GM19193 (cell line): ENCODE results near the gene MTCL1.

Experiments used
- POLR2A ChIP-seq: IDR thresholded peaks from 4 replicates; pipeline ENCODE4 v1.6.1; 2011; ENCODE audit not compliant: insufficient read depth, insufficient read length; ENCODE audit errors: extremely low read depth

The MTCL1 gene

DNA sequence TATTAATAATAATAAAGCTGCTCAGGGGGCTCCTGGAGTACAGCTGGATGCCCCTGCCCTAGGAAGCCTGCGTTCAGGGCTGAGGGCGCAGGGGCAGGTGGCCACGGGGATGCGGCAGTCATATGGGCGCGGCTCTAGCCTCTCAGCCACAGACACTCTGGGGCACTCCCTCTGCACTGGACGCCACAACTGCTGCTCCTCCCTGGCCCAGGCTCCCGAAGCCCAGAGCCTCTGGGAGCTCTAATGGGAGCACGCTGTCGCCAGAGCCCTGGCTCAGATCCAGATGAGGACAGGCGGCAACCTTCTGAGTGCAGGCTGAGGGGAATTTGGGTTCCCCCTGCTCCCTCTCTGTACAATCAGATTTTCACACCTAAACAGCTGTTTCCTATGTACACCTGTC lies 93.6 kb downstream of the MTCL1 start:
- TF ChIP-seq POLR2A, result no peak

DNA sequence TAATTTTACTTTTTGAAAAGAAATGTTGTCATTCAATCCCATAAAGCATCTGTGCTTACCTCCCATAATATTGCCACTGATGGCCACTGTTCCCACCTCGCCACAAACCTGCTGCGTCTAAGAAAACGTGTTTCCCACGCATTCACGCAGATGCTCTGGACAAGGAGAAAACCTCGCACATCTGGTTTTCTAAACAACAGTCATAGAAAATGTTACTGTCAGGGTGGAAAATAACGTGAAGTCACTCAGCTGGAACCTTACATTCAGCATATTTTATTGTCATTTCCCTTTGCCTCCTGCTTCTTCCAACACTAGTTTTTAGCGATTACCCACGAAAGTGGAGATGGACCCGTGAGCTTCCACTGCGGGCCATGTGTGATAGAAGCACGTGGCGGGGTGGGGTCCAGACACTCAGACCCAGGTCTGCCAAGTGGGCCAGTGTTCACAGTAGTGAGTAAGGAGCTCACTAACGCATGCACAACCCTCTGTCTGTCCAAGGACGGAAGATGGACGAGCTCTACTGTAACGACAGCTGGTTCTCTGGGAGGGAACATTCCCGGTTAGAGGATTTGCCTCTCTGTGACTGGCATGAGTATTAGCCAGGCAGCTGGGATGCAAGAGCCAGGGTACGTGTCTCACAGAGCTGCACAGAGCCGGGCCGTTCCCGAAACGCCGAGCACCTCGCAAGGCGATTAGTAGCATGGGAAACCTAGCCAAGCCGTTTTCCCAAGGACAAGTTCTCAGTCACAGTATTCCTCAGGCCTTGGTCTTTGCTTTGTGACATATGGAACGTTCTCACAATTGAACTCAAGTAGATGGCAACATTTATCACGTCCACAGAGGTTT lies 94.5 kb downstream of the MTCL1 start:
- TF ChIP-seq POLR2A, result no peak

DNA sequence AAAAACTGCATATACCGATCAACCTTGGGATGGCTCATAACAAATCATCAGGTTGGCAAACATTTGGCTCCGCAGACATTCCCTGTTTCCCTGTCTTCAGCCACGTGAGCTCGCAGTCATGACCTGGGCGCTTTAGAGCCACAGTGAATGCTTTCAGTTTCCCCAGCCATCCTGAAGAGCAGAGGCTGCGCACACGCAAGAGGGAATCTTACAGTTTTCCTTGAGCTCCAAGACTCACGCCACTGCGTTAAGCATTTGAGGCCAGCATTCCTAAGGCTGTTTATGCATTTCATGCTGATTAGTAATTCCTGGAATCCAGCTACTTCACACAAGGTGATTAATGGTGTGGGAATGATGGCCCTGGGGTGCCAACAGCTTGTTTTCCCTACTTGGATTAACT lies 95.1 kb downstream of the MTCL1 start:
- no peak for TF ChIP-seq POLR2A

DNA sequence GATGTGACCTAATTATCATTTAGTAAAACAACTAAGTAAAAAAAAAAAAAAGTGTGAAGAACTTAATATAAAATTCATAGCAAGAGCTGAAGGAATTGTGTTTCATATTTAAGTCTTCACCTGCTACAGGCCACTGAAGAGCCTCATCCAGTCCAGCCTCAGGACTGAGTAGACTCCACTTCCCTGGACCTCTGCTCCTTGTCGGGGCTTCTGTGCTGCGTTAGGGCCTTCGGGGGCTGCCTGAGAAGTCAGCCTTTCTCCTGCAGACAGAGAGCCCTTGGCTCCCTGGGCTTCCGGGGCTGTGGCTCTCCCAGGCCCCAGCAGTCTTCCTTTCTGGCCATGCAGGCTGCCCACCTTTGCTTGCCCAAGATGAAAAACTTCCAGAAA lies 95.5 kb downstream of the MTCL1 start:
- TF ChIP-seq POLR2A, result no peak

DNA sequence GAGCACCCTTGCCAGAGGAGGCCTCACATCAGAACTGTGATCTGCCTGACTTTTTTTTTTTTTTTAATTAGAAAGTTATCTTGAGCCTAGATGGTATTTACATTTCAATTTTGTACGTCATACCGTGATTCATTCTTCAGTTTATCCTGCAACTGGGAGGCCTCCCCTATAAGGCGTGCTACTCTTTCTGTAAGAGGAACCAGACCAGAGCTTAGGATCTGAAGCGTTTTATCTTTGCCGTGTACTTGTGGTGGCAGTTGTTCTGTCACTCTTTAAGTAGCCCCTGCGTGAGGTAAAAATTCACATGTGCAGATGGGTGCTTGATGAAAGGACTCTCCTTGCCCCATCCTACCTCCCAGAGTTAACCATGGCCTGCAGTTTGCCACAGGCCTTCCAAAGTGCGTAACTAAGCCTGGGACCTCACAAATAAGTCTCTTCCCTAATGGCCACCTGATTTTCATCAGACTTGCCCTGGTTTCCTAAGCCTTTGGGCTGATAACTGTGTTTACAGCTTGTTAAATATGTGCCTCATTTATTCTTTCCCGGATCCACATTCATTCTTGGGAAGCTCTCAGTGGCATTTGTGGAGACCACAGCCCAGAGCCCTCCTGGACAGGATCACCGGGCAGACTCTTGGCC lies 96.0 kb downstream of the MTCL1 start:
- TF ChIP-seq POLR2A, result no peak

DNA sequence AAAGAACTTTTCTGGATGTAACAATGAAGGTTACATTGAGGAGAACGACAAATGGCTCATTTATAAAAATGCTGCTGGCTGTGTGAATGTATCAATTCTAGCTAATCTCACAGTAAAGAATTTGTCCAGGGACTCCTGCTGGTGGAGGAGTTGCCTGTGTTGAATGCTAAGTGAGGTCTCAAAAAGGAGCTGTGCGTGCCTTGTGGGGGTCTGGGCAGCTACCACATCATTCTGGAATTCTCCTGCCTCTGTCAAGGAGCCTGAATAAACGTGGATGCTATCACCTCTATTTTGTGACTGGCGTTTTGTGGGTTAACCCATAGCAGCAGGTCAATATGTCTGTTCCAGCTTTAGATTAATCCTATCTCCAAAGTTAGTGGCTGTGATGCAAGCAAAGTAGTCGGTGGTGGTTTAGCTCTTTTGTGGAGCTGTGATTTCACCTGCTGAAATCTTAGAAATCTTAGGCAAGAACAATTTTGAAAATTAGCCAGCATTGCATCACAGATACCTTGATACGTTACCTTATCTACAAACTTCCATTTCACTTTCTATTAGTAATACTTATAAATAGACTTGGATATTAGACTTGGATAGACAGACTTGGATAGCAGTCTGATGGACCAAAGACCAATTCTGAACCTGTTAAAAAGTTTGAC lies 96.8 kb downstream of the MTCL1 start:
- no peak for TF ChIP-seq POLR2A

DNA sequence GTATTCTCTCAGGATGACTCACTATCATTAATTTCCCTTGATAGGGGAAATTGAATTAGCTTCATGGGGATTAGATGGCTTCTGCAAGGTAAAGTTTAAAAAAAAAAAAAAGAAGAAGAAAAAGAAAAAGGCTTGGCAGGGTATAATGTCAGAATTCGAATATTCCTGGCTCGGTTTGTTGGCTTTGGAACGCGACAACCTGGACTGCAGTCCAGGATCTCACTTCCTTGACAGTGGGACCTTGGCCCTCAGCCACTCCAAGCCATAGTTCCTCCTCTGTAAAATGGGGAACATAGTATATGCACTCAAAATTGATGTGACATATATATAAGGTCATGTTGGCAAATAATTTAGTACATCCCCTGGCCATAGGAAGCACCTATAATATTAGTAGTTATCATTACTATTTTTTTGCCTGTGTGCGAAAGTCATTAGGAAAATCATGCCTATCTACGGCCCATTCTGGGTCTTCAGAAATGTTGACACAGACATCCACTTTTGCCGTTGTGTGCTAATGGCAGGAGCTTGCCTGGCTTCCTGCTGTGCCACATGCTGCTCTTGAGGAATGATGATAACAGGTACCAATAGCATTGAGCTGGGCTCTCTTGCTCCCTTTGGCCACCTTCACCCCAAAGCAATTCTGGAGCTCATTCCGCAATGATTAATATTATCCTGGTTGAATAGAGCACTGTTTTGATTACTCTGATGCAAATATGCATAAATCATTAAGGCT lies 97.9 kb downstream of the MTCL1 start:
- no peak for TF ChIP-seq POLR2A

DNA sequence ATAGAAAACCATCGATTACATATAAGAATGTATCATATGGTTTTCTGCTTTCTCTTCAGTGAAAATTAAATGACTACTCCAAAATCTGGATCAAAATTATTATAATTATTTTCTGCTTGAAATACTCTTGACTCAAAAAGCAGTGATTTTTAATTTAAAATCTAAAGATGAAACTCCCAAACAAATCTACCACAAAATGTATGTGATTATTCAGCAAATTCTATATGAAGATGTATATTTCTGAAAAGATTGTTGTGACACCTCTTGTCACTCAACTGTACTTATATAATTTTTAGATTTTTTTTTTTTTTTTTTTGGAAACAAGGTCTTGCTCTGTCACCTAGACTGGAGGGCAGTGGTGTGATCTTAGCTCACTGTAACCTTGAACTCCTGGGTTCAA lies 98.6 kb downstream of the MTCL1 start:
- no peak for TF ChIP-seq POLR2A

DNA sequence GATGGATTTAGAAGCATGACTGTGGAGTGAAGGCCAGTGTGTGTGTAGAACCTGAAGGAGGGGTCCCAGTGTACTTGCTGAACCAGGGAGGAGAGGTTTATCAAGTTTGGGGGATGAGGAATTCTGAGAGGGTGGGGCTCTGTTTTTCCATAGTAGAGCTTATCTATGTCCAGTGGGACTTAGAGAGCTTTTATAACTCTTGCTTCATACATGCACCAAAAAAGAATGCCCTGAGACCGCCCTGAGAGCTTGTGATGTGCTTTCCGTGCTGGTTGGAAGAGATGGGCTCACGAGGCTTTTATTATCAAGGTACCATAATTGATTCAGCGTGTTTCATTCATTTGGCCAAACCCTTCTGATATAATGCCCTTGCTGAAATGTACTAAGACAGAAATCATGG lies 100.2 kb downstream of the MTCL1 start:
- no peak for TF ChIP-seq POLR2A

DNA sequence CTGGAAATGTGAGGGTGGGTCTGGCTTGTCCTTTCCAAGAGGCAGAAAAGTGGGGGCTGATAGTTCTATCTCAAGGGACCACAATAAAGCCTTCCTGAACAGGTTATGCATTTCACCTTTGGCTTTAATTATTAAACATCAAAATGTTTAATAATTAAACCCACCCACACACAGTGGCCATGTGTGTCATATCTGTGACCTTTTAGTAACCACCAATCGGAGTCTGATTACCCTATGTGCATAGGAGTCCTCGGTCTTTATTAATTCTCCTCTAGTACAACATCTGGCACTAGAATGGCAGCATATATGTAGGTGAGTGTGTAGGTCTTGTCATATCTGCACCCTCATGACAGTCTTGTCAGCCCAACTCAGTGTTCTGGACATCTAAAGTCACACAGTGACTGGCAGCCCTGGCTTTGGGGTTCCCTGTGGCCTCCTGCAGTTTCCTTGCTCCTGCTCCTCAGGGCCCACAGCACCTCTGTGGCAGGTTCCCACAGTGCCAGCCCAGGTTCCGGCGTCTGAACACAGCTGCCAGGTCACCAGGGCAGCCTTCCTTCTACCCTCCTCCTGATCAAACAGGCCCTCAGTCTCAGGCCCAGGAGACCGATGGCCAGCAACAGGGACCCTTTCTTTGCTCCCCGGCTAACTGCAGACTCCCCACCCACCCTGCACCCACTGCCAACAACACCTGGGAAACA lies 100.9 kb downstream of the MTCL1 start:
- TF ChIP-seq POLR2A, result no peak

DNA sequence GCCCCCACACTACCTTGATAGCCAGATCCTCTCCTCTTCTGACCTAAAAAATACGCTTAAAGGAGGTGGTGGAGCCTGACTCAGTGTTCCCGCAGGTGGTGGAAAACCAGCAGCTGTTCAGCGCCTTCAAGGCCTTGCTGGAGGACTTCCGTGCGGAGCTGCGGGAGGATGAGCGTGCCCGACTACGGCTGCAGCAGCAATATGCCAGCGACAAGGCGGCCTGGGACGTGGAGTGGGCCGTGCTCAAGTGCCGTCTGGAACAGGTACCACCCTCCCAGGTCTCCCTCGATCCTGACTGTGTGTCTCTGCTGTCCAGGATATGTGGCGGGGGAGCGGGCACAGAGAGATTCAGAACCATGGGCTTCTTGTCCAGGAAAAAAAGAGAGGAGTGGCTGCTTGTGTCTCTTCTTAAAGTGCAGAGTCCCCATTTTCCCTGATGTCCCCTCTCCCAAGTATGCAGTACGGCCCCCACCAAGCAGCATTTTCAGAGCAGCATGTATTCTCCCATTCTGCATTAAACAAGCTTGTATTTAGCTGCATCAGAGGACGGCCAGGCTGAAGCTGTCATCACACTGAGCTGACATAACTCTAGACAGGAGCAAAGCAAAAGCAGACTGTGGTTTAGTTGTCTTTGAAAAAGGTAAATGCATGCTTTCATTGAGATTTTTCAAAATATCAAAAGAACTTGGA lies 101.6 kb downstream of the MTCL1 start:
- TF ChIP-seq POLR2A, result no peak

DNA sequence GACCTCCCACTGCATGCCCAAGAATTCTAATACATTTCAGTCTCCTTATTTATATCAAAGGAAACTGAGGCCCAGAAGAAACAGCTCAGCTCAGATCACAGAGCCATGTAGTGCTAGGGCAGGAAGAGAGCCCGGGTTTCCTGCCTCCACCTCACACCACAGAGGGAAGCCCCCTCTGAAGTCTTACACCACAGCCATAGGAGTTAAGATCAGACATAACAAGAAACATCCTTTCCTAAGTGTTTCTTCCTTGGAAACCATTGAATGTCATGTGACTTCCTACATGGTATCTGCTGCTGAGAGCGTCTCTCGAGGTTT lies 102.1 kb downstream of the MTCL1 start:
- TF ChIP-seq POLR2A, result no peak

DNA sequence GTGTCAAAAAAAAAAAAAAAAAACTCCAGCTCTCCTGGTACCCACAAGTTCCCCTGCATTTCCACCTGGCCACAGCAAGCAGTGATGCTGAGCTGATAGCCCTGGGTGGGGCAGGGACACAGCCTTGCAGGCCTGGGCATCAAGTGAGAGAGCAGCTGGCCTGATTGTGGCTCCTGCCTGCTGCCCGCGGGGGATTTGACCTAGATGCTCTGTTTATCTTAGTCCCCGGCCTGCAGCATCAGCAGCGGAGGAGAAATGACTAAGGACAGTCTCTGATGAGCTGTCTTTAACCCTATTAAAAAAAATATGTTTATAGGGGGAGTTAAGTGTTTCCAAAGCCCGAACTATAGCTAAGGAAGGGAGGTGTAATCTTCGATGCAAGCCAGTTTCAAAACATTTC lies 102.6 kb downstream of the MTCL1 start:
- TF ChIP-seq POLR2A, result no peak

DNA sequence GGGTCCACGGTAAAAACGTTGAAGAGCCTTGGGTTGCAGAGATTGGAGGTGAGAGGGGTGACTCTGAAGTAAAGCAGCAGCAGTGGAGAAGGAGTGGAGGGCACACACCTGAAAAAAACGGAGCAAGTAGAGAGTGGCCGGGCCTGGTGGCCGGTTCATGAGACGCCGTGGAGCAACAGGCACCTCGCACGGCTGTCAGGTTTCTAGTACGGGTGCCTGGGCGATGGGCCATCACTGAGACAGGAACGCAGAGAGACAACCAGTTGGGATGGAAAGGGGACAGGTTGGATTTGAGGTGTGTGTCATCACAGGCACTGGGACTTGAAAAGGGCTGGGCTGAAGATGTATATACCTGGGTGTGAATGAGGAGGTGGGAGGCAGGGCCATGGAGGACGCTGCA lies 104.2 kb downstream of the MTCL1 start:
- no peak for TF ChIP-seq POLR2A

DNA sequence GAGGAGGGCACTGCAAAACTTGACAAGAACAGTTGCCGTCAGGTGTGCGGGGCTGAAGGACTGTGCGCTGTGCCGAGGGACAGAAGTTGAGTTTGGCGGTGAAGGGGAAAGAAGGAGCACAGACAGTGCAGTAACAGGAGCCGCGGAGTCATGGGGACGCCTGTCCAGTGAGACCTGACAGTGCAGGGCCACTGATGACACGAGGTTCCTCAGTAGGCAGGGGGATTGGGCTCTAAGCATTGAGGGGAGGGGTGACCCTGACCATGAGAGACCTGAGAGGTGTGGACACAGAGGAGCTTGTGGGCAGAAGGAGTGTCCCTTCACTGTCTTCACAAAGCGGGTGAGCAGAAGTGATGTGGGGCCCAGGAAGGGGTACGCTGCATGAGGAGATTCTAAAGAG lies 104.8 kb downstream of the MTCL1 start:
- no peak for TF ChIP-seq POLR2A

DNA sequence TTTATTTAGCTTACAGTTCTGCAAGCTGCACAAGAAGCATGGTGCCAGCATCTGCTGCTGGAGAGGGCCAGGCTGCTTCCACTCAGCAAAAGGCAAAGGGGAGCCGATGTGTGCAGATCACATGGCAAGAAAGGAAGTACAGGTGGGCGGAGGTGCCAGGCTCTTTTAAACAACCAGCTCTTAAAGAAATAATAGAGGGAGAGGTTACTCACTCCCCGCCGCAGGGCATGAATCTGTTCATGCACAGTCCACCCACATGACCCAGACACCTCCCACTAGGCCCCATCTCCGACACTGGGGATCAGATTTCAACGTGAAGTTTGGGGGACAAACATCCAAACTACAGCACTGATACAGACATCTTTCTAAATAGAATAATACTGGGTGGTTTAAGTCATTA lies 105.8 kb downstream of the MTCL1 start:
- TF ChIP-seq POLR2A, result no peak
